Tibial nerve (tissue), 4 donors: ENCODE measurements around the gene PLA2G3. TPM values are rescaled to one million over a fixed set of nuclear protein-coding genes. Genes with fewer than 3 reads are reported as not detected.

ENCODE experiments used
- DNase-seq, 2 donors: peaks; one replicate each; pipeline ENCODE4 v3.0.0-alpha.2; 2019; ENCODE audit warnings: low spot score in 2 of 2
- H3K27ac ChIP-seq, 4 donors: fragments of 200-600 bp; sonication (generic) in 3 of 4; one replicate each; pipeline ENCODE4 v1.5.1; 2017 to 2019; ENCODE audit warnings: mild to moderate bottlenecking in 1 of 4
- H3K27me3 ChIP-seq, 2 donors: fragments of 200-600 bp; sonication (generic) in 1 of 2; one replicate each; pipeline versions ENCODE4 v1.5.1 to v1.6.0; 2017 to 2019
- H3K36me3 ChIP-seq, 3 donors: fragments of 200-600 bp; sonication (generic); one replicate each; pipeline ENCODE4 v1.5.1; 2018 to 2019
- H3K4me1 ChIP-seq, 4 donors: fragments of 200-600 bp; sonication (generic) in 3 of 4; one replicate each; pipeline ENCODE4 v1.5.1; 2017 to 2019
- H3K4me3 ChIP-seq, 4 donors: fragments of 200-600 bp; sonication (generic) in 3 of 4; one replicate each; pipeline ENCODE4 v1.5.1; 2017 to 2019; ENCODE audit warnings: mild to moderate bottlenecking in 1 of 4, moderate library complexity in 1 of 4
- H3K9me3 ChIP-seq, 4 donors: fragments of 200-600 bp; sonication (generic) in 3 of 4; one replicate each; pipeline ENCODE4 v1.5.1; 2017 to 2019
- CTCF ChIP-seq, 5 experiments: fragments of 200-600 bp in 3 of 5; fragments of 450-650 bp in 2 of 5; sonication (generic) in 3 of 5; IDR thresholded peaks; one replicate each; pipeline ENCODE4 v1.5.1; 2016 to 2019; ENCODE audit warnings: antibody characterized with exemption in 5 of 5, mild to moderate bottlenecking in 3 of 5, moderate library complexity in 2 of 5
- EP300 ChIP-seq, 2 donors: sonication (generic); formaldehyde crosslinking; IDR thresholded peaks; one replicate each; pipeline ENCODE4 v1.6.1; 2017; ENCODE audit warnings: antibody characterized with exemption in 2 of 2, mild to moderate bottlenecking in 1 of 2
- POLR2A ChIP-seq, 2 donors: fragments of 450-650 bp; IDR thresholded peaks; one replicate each; pipeline ENCODE4 v1.6.1; 2017; ENCODE audit warnings: antibody characterized with exemption in 2 of 2, mild to moderate bottlenecking in 2 of 2, moderate library complexity in 2 of 2
- WGBS, 2 donors: methylation state at CpG; one replicate each; pipeline ENCODE4 v1.1.5; 2018; 5-methylcytosine and 5-hydroxymethylcytosine counted together
- total RNA-seq, 4 donors: library from RNA; depleted of rRNA; stranded (reverse); fragments of >200 nt; gene quantifications; one replicate each; pipeline ENCODE4 v1.1.0, GENCODE V29; 2016

Gene PLA2G3
- total RNA-seq, 4 donors from 2014 or later = not detected

GRCh38 chr22:31105282-31105929 lies 34.9 kb downstream of the PLA2G3 start:
- peaks cover 0 to 70% (median 32%) of the 10 kb centered on the region in 4 donors for H3K4me1 ChIP-seq
- H3K9me3 ChIP-seq = no peaks in the 10 kb centered on the region
- TF ChIP-seq POLR2A (IDR thresholded peaks at IDR 0.05) = no peak
- no peak for TF ChIP-seq EP300 (IDR thresholded peaks at IDR 0.05)
- no peak for TF ChIP-seq CTCF (IDR thresholded peaks at IDR 0.05)
- DNase-seq = no peak
- peak overlapping the region in 2 of 4 donors; percentile 80 to 88 for H3K4me3 ChIP-seq
- peak overlapping the region; percentile 90 to 98 (median 93) for H3K27ac ChIP-seq
- H3K36me3 ChIP-seq = peaks cover 1 to 49% (median 3%) of the 10 kb centered on the region in 3 donors
- 72 to 73% methylated on average over 11 of the region's 11 CpGs for WGBS, 2 donors
- no peaks in the 10 kb centered on the region for H3K27me3 ChIP-seq

- no peak for DNase-seq
These were observed 35.4 kb downstream of the PLA2G3 start for GRCh38 chr22:31104869-31105268.

GRCh38 chr22:31103899-31104694 lies 36.2 kb downstream of the PLA2G3 start:
- H3K27me3 ChIP-seq = no peaks in the 10 kb centered on the region
- H3K27ac ChIP-seq = peak overlapping the region; percentile 69 to 98 (median 93)
- peaks cover 3 to 63% (median 7%) of the 10 kb centered on the region in 3 donors for H3K36me3 ChIP-seq
- H3K9me3 ChIP-seq = no peaks in the 10 kb centered on the region
- 70 to 73% methylated on average over 32 to 33 of the region's 33 CpGs for WGBS, 2 donors
- DNase-seq = no peak
- TF ChIP-seq CTCF (IDR thresholded peaks at IDR 0.05) (peak in 1 of 5 experiments; percentile 7), EP300 (IDR thresholded peaks at IDR 0.05) (peak in 1 of 2 donors; percentile 57), POLR2A (IDR thresholded peaks at IDR 0.05) (peak in 1 of 2 donors; percentile 28)
- no peak overlapping the region for H3K4me3 ChIP-seq
- H3K4me1 ChIP-seq = peaks cover 0 to 80% (median 35%) of the 10 kb centered on the region in 4 donors

More at GRCh38 chr22:31104869-31105268, 35.4 kb downstream of the PLA2G3 start:
- H3K4me1 ChIP-seq = peaks cover 0 to 73% (median 32%) of the 10 kb centered on the region in 4 donors
- H3K27me3 ChIP-seq = no peaks in the 10 kb centered on the region
- no peaks in the 10 kb centered on the region for H3K9me3 ChIP-seq
- WGBS, 2 donors = 40 to 48% methylated on average over 30 to 35 of the region's 35 CpGs
- TF ChIP-seq CTCF (IDR thresholded peaks at IDR 0.05) (peak in 3 of 5 experiments; percentile 31 to 44 (median 39)), POLR2A (IDR thresholded peaks at IDR 0.05) (no peak), EP300 (IDR thresholded peaks at IDR 0.05) (peak in 1 of 2 donors; percentile 4)
- H3K36me3 ChIP-seq = peaks cover 3 to 55% (median 6%) of the 10 kb centered on the region in 3 donors
- H3K27ac ChIP-seq = peak overlapping the region; percentile 90 to 98 (median 93)
- H3K4me3 ChIP-seq = no peak overlapping the region

GRCh38 chr22:31103111-31103510 lies 37.2 kb downstream of the PLA2G3 start:
- Histone ChIP-seq H3K27ac (peak overlapping the region; percentile 59 to 98 (median 82)), H3K36me3 (peaks cover 3 to 72% (median 7%) of the 10 kb centered on the region in 3 donors), H3K27me3 (no peaks in the 10 kb centered on the region), H3K4me3 (no peak overlapping the region), H3K4me1 (peaks cover 0 to 85% (median 41%) of the 10 kb centered on the region in 4 donors), H3K9me3 (no peaks in the 10 kb centered on the region)
- 75 to 76% methylated on average over 2 of the region's 2 CpGs for WGBS, 2 donors
- TF ChIP-seq CTCF (IDR thresholded peaks at IDR 0.05) (no peak), EP300 (IDR thresholded peaks at IDR 0.05) (no peak), POLR2A (IDR thresholded peaks at IDR 0.05) (no peak)
- DNase-seq = no peak
